ENCODE data around the gene XCR1.
A peak's percentile ranks its signal among the peaks of the same experiment; 100 is the strongest.

Gene XCR1

DNA sequence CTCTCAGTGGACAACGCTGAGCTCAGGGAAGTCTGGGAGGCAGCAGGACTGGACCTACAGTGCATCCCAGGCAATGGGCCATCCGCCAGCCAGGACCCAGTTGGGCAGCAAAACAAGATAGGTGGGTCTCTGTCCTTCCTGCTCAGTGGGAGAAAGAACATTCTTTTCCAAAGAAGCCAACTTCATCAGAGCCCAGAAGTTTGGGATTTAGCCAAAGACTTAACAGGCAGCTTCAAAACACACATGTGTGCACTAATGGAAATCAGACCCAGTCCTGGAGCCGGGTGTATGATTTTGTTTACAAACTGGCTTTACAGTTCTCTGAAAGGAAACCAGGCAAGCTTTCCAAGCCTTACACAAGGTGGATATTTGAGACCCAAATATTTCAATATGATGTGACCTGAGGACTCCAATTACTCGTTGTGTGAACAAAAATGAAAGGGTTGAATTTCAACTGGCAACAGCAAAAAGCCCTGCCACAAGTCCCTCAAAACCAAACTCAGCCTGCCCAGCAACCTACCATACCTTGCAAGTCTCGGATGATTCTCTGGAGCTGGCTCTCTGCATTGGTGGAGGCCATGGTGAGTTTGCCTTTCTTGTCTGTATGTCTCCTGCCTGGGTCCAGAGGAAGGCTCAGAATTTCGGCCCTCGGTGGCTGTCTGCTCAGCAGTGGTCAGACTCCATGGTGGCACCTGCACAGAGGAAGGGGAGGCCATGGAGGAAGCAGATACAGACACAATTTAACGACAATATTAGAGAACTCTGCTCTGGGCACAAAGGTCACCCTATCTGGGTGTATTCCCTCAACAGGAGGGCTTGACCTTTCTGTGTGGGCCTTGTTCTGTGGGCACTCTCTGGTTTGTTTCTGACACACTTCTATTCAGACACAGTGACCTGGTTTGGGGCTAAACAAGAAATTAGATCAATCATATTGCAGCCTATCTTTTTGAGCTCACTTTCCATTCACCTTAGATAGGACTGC lies 42.7 kb downstream of the XCR1 start:
- 93% methylated on average over 8 of the region's 8 CpGs for WGBS
- Histone ChIP-seq H3K79me1 (replicated peaks; ENCODE audit: low read length, poor library complexity, severe bottlenecking) (peaks cover 27% of the 10 kb centered on the region), H3K27me3 (ENCODE audit: control insufficient read depth in 1 of 2, insufficient read depth in 1 of 2, low read length in 2 of 2) (no peaks in the 10 kb centered on the region), H3K4me1 (ENCODE audit: control insufficient read depth, insufficient read depth, low read depth, low read length) (peaks cover 11% of the 10 kb centered on the region), H3K4me2 (ENCODE audit: low read length, poor library complexity, severe bottlenecking) (no peak overlapping the region), H2BK12ac (ENCODE audit: low read length in 2 of 2) (peak overlapping the region in 1 of 2 experiments; percentile 53), H3K18ac (ENCODE audit: low read depth in 1 of 2, low read length in 2 of 2) (peak overlapping the region in 1 of 2 experiments; percentile 2), H3K36me3 (ENCODE audit: control insufficient read depth in 1 of 2, insufficient read depth in 2 of 2, low read depth in 1 of 2, low read length in 2 of 2) (peaks cover 13 to 38% of the 10 kb centered on the region in 2 experiments), H2AK5ac (ENCODE audit: low read length, severe bottlenecking) (no peak overlapping the region), H3K9ac (ENCODE audit: low read length) (no peak overlapping the region), H2BK15ac (ENCODE audit: low read depth, poor library complexity, severe bottlenecking) (peak overlapping the region; percentile 60), H3K9me3 (ENCODE audit: control insufficient read depth, low read length) (no peaks in the 10 kb centered on the region), H3K27ac (ENCODE audit: low read length, poor library complexity, severe bottlenecking) (no peak overlapping the region), H3K23ac (ENCODE audit: low read length in 2 of 2) (no peak overlapping the region), H3K14ac (ENCODE audit: low read length in 2 of 2) (no peak overlapping the region), H4K8ac (ENCODE audit: low read length) (peak overlapping the region; percentile 31), H4K91ac (ENCODE audit: low read length) (peak overlapping the region; percentile 25), H3K4ac (ENCODE audit: low read depth in 1 of 2, low read length in 2 of 2) (no peak overlapping the region), H3K4me3 (ENCODE audit: insufficient read depth in 1 of 2, low read depth in 1 of 2, low read length in 2 of 2) (no peak overlapping the region), H2AFZ (ENCODE audit: low read depth, low read length) (no peak overlapping the region), H2BK5ac (ENCODE audit: low read depth, low read length, poor library complexity, severe bottlenecking) (no peak overlapping the region), H2BK120ac (ENCODE audit: low read depth, low read length) (no peak overlapping the region)
- DNase-seq: no peak

DNA sequence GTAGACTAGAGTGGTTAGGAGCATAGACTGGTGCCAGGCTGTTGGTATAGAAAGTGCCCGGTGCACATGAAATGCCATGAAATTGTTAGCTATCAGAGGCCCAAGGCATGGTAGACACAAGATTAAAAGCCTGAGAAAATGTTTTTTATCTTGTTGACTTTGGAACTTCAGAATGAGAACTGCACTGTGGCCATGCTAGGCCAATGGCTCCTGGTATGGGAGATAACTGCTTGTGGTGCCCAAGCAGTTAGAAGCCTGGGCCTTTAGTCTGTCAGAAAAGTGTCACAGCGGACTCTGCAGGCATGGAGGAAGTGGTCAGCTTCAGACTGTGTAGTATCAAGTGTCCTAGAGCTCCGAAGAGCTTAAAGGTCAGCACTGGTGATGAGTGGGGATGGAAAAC lies 43.5 kb downstream of the XCR1 start:
- H3K9me3 ChIP-seq (ENCODE audit: control insufficient read depth, low read length): no peaks in the 10 kb centered on the region
- H2BK12ac ChIP-seq (ENCODE audit: low read length in 2 of 2): no peak overlapping the region
- H3K79me1 ChIP-seq (replicated peaks; ENCODE audit: low read length, poor library complexity, severe bottlenecking): peaks cover 20% of the 10 kb centered on the region
- no peak overlapping the region for H4K91ac ChIP-seq (ENCODE audit: low read length)
- no peak overlapping the region for H2BK120ac ChIP-seq (ENCODE audit: low read depth, low read length)
- no peak overlapping the region for H3K9ac ChIP-seq (ENCODE audit: low read length)
- no peak overlapping the region for H3K27ac ChIP-seq (ENCODE audit: low read length, poor library complexity, severe bottlenecking)
- no peak overlapping the region for H2AFZ ChIP-seq (ENCODE audit: low read depth, low read length)
- H3K4me2 ChIP-seq (ENCODE audit: low read length, poor library complexity, severe bottlenecking): no peak overlapping the region
- no peak overlapping the region for H4K8ac ChIP-seq (ENCODE audit: low read length)
- H3K4me3 ChIP-seq (ENCODE audit: insufficient read depth in 1 of 2, low read depth in 1 of 2, low read length in 2 of 2): no peak overlapping the region
- H3K23ac ChIP-seq (ENCODE audit: low read length in 2 of 2): no peak overlapping the region
- no peak overlapping the region for H3K4ac ChIP-seq (ENCODE audit: low read depth in 1 of 2, low read length in 2 of 2)
- no peak overlapping the region for H3K18ac ChIP-seq (ENCODE audit: low read depth in 1 of 2, low read length in 2 of 2)
- H2AK5ac ChIP-seq (ENCODE audit: low read length, severe bottlenecking): no peak overlapping the region
- no peaks in the 10 kb centered on the region for H3K27me3 ChIP-seq (ENCODE audit: control insufficient read depth in 1 of 2, insufficient read depth in 1 of 2, low read length in 2 of 2)
- peaks cover 11% of the 10 kb centered on the region for H3K4me1 ChIP-seq (ENCODE audit: control insufficient read depth, insufficient read depth, low read depth, low read length)
- WGBS: 91% methylated on average over 3 of the region's 3 CpGs
- peaks cover 18 to 46% of the 10 kb centered on the region in 2 experiments for H3K36me3 ChIP-seq (ENCODE audit: control insufficient read depth in 1 of 2, insufficient read depth in 2 of 2, low read depth in 1 of 2, low read length in 2 of 2)
- H3K14ac ChIP-seq (ENCODE audit: low read length in 2 of 2): no peak overlapping the region
- no peak overlapping the region for H2BK15ac ChIP-seq (ENCODE audit: low read depth, poor library complexity, severe bottlenecking)
- DNase-seq: no peak
- H2BK5ac ChIP-seq (ENCODE audit: low read depth, low read length, poor library complexity, severe bottlenecking): no peak overlapping the region

DNA sequence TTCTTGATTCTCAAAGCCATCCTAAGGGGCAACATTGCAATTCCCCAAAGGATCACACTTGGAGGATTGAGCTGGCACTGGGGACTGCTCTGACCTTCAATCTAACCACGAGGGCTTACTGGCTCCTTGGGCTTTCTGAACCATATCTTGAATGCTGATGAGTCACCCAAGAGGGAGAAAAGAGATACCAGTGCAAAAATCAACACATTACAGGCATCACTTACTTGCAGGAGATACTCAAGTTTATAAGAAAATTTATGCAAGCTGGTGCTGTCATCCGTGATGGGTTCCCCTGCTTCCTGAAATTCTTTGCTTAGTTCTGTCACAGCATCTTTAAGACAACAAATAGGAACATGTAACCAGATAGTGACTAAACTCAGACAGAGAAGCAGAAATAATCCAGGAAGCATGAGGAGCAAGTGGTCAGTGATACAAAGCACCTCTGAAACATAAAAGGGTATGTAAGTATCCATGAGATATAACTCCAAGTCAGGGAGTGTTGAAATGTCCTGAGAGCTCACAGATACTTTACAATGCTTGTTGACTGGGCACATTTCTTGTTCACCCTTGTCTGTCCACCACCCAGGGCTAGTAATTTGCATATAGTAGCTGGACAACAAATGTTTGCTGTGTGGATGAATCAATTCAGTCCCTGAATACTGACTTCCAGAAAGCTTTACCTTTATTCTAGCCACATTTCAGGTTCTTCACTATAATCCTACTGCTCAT lies 45.8 kb downstream of the XCR1 start:
- no peak overlapping the region for H3K18ac ChIP-seq (ENCODE audit: low read depth in 1 of 2, low read length in 2 of 2)
- H2BK120ac ChIP-seq (ENCODE audit: low read depth, low read length): no peak overlapping the region
- no peak overlapping the region for H2BK5ac ChIP-seq (ENCODE audit: low read depth, low read length, poor library complexity, severe bottlenecking)
- H2AFZ ChIP-seq (ENCODE audit: low read depth, low read length): no peak overlapping the region
- no peak overlapping the region for H2BK12ac ChIP-seq (ENCODE audit: low read length in 2 of 2)
- peaks cover 11% of the 10 kb centered on the region for H3K79me1 ChIP-seq (replicated peaks; ENCODE audit: low read length, poor library complexity, severe bottlenecking)
- no peak overlapping the region for H3K9ac ChIP-seq (ENCODE audit: low read length)
- no peak overlapping the region for H3K23ac ChIP-seq (ENCODE audit: low read length in 2 of 2)
- peaks cover 22 to 65% of the 10 kb centered on the region in 2 experiments for H3K36me3 ChIP-seq (ENCODE audit: control insufficient read depth in 1 of 2, insufficient read depth in 2 of 2, low read depth in 1 of 2, low read length in 2 of 2)
- H4K91ac ChIP-seq (ENCODE audit: low read length): no peak overlapping the region
- H2BK15ac ChIP-seq (ENCODE audit: low read depth, poor library complexity, severe bottlenecking): no peak overlapping the region
- 30% methylated on average over 2 of the region's 2 CpGs for WGBS
- peak overlapping the region; percentile 47 for H3K27ac ChIP-seq (ENCODE audit: low read length, poor library complexity, severe bottlenecking)
- H3K4me1 ChIP-seq (ENCODE audit: control insufficient read depth, insufficient read depth, low read depth, low read length): peaks cover 4% of the 10 kb centered on the region
- H2AK5ac ChIP-seq (ENCODE audit: low read length, severe bottlenecking): no peak overlapping the region
- H4K8ac ChIP-seq (ENCODE audit: low read length): no peak overlapping the region
- H3K9me3 ChIP-seq (ENCODE audit: control insufficient read depth, low read length): no peaks in the 10 kb centered on the region
- no peaks in the 10 kb centered on the region for H3K27me3 ChIP-seq (ENCODE audit: control insufficient read depth in 1 of 2, insufficient read depth in 1 of 2, low read length in 2 of 2)
- H3K4me3 ChIP-seq (ENCODE audit: insufficient read depth in 1 of 2, low read depth in 1 of 2, low read length in 2 of 2): peak overlapping the region in 1 of 2 experiments; percentile 17
- no peak overlapping the region for H3K14ac ChIP-seq (ENCODE audit: low read length in 2 of 2)
- H3K4me2 ChIP-seq (ENCODE audit: low read length, poor library complexity, severe bottlenecking): no peak overlapping the region
- DNase-seq: peak; percentile 64
- no peak overlapping the region for H3K4ac ChIP-seq (ENCODE audit: low read depth in 1 of 2, low read length in 2 of 2)

GRCh38 chr3:45980819-45981218 lies 46.5 kb downstream of the XCR1 start:
- Histone ChIP-seq H3K79me1 (replicated peaks; ENCODE audit: low read length, poor library complexity, severe bottlenecking) (peaks cover 10% of the 10 kb centered on the region), H3K18ac (ENCODE audit: low read depth in 1 of 2, low read length in 2 of 2) (no peak overlapping the region), H3K27me3 (ENCODE audit: control insufficient read depth in 1 of 2, insufficient read depth in 1 of 2, low read length in 2 of 2) (no peaks in the 10 kb centered on the region), H3K4ac (ENCODE audit: low read depth in 1 of 2, low read length in 2 of 2) (no peak overlapping the region), H4K8ac (ENCODE audit: low read length) (no peak overlapping the region), H4K91ac (ENCODE audit: low read length) (no peak overlapping the region), H3K9me3 (ENCODE audit: control insufficient read depth, low read length) (no peaks in the 10 kb centered on the region), H2AFZ (ENCODE audit: low read depth, low read length) (no peak overlapping the region), H3K27ac (ENCODE audit: low read length, poor library complexity, severe bottlenecking) (no peak overlapping the region), H2BK5ac (ENCODE audit: low read depth, low read length, poor library complexity, severe bottlenecking) (no peak overlapping the region), H3K23ac (ENCODE audit: low read length in 2 of 2) (no peak overlapping the region), H3K4me2 (ENCODE audit: low read length, poor library complexity, severe bottlenecking) (no peak overlapping the region), H2BK15ac (ENCODE audit: low read depth, poor library complexity, severe bottlenecking) (no peak overlapping the region), H2BK120ac (ENCODE audit: low read depth, low read length) (no peak overlapping the region), H2AK5ac (ENCODE audit: low read length, severe bottlenecking) (no peak overlapping the region), H3K14ac (ENCODE audit: low read length in 2 of 2) (no peak overlapping the region), H3K36me3 (ENCODE audit: control insufficient read depth in 1 of 2, insufficient read depth in 2 of 2, low read depth in 1 of 2, low read length in 2 of 2) (peaks cover 27 to 72% of the 10 kb centered on the region in 2 experiments), H3K9ac (ENCODE audit: low read length) (no peak overlapping the region), H3K4me3 (ENCODE audit: insufficient read depth in 1 of 2, low read depth in 1 of 2, low read length in 2 of 2) (peak overlapping the region in 1 of 2 experiments; percentile 17), H3K4me1 (ENCODE audit: control insufficient read depth, insufficient read depth, low read depth, low read length) (no peaks in the 10 kb centered on the region), H2BK12ac (ENCODE audit: low read length in 2 of 2) (no peak overlapping the region)
- no peak for DNase-seq
- 100% methylated on average over 2 of the region's 2 CpGs for WGBS
